ENCODE measurements around the gene ZKSCAN5.
"Not testable (repeated sequence)": the region's sequence is repeated elsewhere in the genome, so short reads cannot be mapped to it uniquely, and the experiment has no call there.

ZKSCAN5 gene

GRCh38 chr7:99498546-99498944 is 5.9 kb upstream of the ZKSCAN5 start:
- DNase-seq = no peak

DNA sequence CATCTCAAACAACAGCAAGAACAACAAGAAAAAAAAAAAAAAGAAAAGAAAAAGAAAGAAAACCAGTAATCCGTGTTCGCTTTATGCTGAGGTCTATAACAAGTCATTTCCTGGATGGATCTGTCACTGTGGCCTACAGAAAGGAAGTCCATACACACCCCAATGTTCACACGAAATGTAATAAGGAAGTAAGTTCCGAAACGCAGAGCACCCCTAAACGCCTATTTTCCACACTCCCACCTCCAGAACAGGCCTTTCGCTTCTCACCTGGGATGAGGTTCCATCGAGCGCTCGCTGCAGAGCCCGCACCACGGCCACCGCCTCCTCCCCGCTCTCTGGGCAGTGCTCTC is 5.1 kb upstream of the ZKSCAN5 start:
- no peak for DNase-seq

DNA sequence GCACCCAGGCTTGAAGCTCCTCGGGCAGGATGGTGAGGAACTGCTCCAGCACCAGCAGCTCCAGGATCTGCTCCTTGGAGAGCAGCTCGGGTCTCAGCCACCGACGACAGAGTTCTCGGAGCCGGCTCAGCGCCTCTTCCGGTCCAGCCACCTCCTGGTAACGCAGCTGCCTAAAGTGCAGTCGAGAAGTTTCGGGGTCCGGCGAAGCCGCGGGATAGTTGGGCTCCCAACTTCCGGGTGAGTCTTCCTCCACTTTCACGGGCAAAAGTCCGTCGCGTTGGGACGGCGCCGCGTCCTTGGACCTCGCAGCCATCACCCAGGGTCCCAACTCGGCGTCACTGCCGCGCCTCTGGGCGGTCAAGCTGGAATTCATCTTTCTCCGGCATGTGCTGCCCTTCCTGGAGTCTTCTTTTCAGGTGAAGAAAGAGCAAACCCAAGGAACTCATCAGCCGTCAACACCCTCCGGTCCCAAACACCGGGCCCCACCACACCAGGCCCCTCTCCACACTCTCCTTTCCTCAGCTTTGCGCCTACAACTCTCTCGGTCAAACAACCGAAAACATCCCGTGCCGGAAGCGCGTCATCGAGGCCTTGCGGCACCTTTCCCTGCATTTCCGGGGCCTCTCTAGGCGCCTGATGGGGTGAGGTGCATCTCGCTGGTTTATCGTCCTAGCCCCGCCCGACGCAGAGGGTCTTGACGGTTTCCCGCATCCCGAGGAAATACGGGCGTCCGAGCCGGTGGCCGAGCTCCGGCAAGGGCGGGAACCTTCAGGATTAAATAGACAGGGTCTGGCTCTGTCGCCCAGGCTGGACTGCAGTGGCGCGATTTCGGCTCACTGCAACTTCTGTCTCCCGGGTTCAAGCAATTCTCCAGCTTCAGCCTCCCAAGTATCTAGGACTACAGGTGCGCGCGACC is 4.5 kb upstream of the ZKSCAN5 start, which contains the start of gene ZNF394:
Gene ZNF394, minus strand, starts transcription at position 561 of the 916 bp plus-strand sequence. Its CDS starts 188 bp downstream, at position 373.
- peak; percentile 78 to 84 for DNase-seq

DNA sequence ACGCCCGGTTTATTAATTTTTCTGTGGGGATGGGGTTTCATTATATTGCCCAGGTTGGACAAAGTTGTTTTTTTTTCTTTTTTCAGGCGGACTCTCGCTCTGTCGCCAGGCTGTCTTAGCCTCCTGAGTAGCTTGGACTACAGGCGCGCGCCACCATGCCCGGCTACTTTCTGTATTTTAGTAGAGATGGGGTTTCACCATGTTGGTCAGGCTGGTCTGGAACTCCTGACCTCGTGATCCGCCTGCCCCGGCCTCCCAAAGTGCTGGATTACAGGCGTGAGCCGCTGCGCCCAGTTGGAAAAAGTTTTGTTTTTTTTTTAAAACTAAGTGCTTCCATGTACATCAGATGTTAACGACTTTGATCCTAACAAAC is 3.8 kb upstream of the ZKSCAN5 start:
- no peak for DNase-seq

- DNase-seq = not testable (repeated sequence)
Observed at GRCh38 chr7:99501236-99501635, 3.2 kb upstream of the ZKSCAN5 start.

DNA sequence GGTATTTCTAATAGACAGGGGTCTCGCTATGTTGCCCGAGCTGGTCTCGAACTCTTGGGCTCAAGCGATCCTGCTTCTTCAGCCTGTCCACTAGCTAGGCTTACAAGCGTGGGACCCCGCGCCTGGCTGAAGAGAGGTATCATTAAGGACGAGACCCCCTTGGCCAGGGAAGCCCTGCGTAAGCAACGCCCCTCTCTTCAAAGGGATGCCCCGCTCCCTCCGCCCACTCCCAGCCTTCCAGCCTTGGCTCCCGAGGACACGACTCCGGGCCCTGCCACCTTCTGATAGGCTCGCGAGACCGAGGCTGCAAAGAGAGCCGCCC is 220 bp upstream of the ZKSCAN5 start:
- DNase-seq = peak; percentile 91 to 96

GRCh38 chr7:99505324-99505662 is 831 bp downstream of the ZKSCAN5 start:
- no peak for DNase-seq

GRCh38 chr7:99514050-99514449 is 9.6 kb downstream of the ZKSCAN5 start:
- DNase-seq = no peak

GRCh38 chr7:99521399-99521798 is 16.9 kb downstream of the ZKSCAN5 start:
- no peak for DNase-seq

DNA sequence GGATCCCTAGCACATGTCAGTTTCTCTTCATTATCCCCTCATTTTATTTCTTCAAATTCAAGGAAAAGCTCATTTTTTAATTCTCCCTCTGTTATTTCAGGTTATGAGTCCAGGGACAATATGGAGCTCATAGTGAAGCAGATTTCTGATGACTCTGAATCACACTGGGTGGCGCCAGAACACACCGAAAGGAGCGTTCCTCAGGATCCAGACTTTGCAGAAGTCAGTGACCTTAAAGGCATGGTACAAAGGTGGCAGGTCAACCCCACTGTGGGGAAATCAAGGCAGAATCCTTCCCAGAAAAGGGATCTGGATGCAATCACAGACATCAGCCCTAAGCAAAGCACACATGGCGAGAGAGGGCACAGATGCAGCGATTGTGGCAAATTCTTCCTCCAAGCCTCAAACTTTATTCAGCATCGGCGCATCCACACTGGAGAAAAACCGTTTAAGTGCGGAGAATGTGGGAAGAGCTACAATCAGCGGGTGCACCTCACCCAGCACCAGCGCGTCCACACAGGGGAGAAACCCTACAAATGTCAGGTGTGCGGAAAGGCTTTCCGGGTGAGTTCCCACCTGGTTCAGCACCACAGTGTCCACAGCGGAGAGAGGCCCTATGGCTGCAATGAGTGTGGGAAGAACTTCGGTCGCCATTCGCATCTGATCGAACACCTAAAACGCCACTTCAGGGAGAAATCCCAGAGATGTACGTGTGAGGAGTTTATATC is 21.4 kb downstream of the ZKSCAN5 start:
- DNase-seq = no peak

DNA sequence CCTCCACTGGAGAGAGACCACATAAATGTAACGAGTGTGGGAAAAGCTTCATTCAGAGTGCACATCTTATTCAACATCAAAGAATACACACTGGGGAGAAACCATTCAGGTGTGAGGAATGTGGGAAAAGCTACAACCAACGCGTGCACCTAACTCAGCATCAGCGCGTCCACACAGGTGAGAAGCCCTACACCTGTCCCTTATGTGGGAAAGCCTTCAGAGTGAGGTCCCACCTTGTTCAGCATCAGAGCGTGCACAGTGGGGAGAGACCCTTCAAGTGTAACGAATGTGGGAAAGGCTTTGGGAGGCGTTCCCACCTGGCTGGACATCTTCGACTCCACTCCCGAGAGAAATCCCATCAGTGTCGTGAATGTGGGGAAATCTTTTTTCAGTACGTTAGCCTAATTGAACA is 26.9 kb downstream of the ZKSCAN5 start:
- no peak for DNase-seq

GRCh38 chr7:99535667-99536066 is 31.2 kb downstream of the ZKSCAN5 start:
- DNase-seq = no peak

DNA sequence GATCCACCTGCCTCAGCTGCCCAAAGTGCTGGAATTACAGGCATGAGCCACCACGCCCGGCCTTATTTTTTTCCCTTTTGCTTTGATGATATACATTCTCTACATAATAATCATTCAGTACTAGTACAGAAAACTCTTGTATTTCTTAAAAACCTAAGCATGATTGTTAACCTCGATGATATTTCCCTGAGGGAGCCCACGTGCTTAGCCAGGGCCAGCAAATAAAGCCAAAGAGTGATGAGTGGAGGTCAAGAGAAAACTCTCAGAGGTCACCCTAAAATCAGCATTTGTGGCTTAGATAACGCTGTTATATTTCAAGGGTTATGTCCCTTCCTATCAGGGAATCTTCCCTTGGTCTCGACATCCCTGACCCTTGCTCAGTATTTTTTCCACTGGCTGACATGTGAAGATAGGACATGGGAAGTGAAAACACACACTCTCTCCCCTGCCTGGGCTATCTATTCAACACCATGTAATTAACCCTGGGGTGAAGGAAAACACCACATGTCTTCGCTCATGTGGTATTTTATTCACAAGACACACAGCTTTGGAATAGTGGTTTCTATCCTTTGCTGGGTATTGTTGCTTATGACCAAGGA is 34.9 kb downstream of the ZKSCAN5 start:
- no peak for DNase-seq

GRCh38 chr7:99540542-99540941 is 36.1 kb downstream of the ZKSCAN5 start:
- DNase-seq = no peak

- DNase-seq = no peak
Observed at GRCh38 chr7:99541212-99541611, 36.8 kb downstream of the ZKSCAN5 start.

GRCh38 chr7:99543081-99543671 is 38.7 kb downstream of the ZKSCAN5 start:
- DNase-seq = no peak

- no peak for DNase-seq
Observed at GRCh38 chr7:99543916-99544315, 39.5 kb downstream of the ZKSCAN5 start.

DNA sequence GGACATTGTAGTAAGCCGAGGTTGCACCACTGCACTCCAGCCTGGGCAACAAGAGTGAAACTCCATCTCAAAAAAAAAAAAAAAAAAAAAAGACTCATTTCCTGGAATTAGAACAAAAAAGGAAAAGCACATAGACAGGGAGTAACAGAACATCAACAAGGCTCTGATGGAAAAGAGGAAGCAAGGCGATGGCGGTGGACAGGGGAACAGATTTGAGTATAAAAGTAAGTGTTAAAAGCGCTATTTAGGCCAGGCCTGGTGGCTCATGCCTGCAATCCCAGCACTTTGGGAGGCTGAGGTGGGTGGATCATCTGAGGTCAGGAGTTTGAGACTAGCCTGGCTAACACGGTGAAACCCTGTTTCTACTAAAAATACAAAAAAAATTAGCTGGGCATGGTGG is 40.8 kb downstream of the ZKSCAN5 start:
- DNase-seq = not testable (repeated sequence)

- DNase-seq = not testable (repeated sequence)
Observed at GRCh38 chr7:99549545-99549944, 45.1 kb downstream of the ZKSCAN5 start.

DNA sequence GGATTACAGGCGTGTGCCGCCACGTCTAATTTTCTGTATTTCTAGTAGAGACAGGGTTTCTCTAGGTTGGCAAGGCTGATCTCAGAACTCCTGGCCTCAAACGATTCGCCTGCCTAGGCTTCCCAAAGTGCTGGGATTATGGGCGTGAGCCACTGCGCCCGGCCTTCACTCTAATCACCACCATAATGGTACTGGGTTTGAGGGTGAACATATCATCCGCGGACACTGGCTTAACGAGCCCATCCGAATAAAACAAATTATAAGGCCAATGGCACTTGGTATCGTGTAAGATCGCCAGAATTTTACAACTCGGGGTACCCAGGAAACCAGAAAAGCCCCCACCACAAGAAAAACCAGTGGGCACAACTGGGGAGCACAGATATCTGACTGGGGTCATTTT is 46.9 kb downstream of the ZKSCAN5 start:
- DNase-seq = no peak

DNA sequence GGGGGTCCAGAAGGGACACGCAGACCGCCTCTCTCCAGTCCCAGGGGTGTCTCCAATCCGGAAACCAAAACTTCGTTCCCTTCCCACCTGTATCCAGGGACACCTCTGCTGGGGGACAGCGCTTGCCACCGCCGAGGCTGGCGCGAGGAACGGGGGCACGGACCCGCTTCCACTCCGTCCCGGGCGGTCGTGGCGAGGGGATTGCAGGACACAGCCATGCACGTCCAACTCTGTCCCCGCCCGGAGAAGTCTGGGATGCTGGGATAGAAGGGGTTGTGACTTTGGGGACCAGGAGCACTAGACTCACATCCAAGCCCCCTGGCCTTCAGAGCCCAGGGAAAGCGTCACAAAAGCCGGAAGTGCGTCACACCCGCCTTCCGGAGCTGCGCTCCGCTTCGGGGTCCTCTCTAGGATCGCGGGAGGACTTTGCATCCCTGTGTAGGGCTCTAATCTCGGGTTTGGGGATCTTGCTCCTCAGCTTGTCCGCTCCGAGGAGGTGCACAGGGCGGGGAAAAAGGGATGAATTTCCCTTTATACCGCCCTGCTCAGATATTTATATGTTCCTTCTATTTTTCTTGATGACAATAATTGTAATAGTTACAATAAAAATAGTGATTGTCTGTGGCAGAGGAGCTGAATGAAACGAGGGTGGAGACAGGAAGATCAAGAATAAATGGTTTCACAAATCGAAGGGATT is 47.5 kb downstream of the ZKSCAN5 start, which contains the start of gene FAM200A:
Gene FAM200A, minus strand, starts transcription at position 348 of the 697 bp plus-strand sequence. CDS start 3,707 bp downstream, outside the sequence.
- DNase-seq = peak; percentile 64 to 89

DNA sequence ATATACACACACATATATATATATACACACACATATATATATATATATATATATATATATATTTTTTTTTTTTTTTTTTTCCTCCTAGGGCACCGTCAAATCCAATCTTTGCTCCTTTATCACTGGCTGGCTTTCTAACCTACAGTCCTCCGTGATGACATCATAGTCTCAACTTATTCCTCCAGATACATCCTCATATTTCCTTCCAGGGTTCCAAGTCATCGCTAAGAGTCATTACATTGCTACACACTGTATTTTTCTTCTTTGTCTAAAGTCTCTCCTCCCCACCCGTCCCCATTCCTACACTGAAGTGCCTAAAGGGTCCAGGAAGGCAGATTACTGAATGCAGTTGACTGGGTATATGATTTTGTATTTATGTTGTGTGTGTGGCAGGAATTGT is 48.6 kb downstream of the ZKSCAN5 start:
- DNase-seq = no peak

DNA sequence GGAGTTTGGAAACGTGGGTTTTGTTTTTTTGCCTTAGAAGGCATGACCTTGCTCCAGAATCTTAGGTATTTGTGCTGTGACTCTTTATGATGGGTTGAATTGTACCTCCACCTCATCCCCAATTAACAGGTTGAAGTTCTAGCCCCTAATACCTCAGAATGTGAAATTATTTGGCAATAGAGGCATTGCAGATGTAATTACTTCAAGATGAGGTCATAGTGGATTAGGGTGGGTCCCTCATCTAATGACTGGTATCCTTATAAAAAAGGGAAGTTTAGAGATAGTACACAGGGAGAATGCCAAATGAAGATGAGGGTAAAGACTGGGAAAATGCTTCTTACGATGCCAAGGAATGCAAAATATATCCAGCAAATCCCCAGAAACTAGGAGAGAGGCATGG is 50.5 kb downstream of the ZKSCAN5 start:
- DNase-seq = no peak

Data from NCI-H446 (cell line).